GM18861 (cell line): ENCODE measurements around the gene RCN1.
"Not testable (repeated sequence)": the region's sequence is repeated elsewhere in the genome, so short reads cannot be mapped to it uniquely, and the experiment has no call there.

ENCODE experiments used
- ATAC-seq: cut with Tn5 transposase; IDR thresholded peaks from one replicate; pipeline ENCODE4 v1.9.1; 2021; ENCODE audit not compliant: unreplicated experiment

RCN1 gene

DNA sequence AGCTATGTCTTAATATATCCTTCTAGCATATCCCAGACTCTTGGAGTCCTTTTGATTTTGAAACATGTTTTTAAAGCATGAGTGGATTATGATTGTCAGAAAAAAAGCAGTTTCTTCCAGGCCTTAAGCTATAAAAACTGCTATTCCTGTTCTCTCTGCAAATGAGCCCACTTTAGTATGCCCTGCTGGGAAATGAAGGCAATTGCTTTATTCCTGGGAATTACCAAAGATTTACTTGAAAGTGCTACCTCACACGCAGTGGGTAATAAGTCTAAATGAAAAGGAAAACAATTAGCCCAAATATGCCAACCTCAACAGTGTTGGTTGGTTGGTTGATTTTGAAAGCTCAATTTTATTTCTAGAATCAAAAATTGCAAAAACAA lies 17.2 kb upstream of the RCN1 start:
- ATAC-seq, result no peak

DNA sequence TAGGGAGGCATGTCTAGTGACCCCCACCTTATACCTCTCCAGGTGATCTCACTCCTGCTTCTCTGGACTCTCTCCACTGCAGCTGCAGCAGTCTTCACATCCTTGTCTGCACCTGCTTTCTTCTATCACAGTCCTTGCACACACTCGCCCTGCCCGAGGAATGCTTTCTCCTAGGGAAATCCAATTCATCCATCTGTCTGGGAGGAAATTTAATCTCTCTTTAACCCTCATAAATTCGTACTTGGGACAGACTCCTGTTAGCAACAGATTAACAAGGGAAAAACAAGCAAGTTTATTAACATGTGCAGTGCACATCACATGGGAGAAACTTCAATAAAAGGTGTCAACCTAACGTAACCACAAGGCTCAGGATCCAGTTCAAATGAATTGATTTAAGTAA lies 11.3 kb upstream of the RCN1 start:
- no peak for ATAC-seq

DNA sequence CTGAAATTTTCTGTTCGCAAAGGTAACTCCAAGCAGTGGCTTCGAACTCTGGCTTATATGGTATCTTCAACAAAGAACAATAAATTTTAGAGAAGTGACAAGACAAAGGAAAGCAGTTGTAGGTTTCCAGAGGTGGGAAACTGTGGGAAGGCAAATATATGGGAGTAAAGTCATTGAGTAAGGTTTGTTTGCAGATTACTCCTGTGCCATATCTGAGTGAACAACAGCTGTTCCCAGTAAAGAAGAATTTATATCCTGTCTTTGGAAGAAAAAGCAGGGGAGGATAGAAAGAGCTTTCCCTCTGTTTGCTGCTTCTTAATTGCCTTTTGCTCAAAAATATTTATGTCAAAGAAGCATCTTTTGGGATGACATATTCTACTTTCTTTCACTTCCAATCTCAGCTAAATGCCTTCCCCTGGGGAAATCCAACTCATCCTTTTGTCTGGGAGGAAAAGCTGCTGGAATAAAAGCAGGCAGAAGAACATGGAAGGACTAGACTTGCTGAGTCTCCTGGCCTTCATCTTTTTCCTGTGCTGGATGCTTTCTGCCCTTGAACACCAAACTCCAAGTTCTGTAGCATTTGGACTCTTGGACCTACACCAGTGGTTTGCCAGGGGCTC lies 10.4 kb upstream of the RCN1 start:
- ATAC-seq, result no peak

DNA sequence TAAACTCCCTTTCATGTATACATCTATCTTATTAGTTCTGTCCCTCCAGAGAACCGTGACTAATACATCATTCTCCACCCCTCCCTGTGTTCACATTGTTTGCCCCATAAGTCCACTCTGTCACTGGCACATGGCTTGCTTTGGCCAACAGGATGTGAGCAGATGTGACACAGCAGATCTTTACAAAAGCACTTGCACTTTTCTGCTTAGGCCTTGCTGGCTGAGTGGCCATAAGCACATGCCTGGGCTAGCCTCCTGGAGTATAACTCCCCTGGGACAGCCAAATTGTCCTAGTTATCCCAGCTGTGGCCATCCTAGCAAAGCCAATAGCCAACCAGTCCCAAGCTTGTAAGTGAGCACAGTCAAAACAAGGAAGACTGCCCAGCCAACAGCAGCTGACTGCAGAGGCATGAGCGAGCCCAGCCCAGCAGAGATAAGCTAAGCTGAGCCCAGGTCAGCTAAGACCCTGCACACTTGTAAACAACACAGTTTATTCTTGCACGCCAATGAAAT lies 9.7 kb upstream of the RCN1 start:
- no peak for ATAC-seq

DNA sequence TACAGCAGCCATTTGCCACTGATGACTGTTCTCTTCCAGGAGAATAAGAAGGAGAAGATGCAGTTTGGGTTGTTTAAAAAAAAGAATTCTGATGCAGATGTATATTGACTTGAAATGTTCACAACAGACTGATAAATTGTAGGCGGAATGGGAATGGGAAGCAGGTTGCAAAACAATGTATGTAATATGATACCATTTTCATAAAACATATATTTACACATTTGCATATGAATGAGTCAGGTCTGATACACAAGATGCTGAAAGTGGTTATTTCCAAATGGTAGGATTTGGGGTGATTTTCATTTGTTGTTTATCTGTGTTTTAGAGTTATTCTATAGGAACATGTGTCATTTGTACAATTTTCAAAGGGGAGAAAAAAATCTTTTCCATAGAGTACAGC lies 9.0 kb upstream of the RCN1 start:
- no peak for ATAC-seq

DNA sequence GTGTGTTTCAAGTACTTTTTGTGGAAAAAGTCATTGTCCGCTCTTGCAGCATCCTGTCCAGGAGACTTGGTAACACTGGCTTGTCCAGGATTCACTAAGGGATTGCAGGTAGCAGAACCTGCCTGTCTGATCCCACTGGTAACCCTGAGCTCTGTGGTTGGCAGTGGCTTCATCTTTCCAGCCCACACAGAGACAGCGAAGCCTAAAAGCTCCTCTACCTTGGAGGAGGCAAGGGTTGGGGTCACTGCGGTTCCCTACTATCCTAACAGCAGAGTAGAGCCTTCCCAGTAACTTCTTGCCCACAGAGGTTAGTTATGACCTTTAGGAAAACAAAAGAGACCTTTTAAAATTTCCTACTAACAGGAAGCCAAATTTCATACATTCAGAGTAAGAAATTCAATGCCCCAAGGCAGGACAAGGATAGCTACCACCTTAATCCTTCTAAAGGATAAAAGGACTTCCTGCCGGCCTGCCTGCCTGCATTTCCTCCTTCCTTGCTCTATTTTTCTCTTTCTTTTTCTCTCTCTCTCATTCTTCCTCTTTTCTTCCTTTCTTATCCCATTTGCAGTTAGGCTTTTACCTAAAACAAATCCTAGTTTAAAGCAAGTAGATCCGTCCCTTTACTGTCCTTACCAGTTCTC lies 8.4 kb upstream of the RCN1 start:
- no peak for ATAC-seq

DNA sequence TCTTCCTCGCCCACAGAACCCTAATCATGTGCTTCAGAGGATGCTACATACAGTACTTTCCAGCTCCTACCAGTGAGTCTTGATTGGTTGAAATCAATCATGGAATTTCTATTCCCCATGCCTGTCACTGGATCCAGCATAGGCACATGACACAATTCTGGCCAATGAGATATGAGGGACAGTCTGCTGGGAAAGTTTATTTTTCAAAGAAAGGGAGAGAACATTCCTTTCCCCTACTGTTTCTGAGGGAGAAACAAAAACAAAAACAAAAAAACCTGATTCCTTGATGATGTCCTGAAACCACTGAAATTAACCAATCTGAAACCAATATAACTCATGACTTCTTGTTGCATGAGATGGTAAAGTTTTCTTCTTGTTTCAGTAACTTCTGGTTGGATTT lies 3.3 kb upstream of the RCN1 start:
- no peak for ATAC-seq

DNA sequence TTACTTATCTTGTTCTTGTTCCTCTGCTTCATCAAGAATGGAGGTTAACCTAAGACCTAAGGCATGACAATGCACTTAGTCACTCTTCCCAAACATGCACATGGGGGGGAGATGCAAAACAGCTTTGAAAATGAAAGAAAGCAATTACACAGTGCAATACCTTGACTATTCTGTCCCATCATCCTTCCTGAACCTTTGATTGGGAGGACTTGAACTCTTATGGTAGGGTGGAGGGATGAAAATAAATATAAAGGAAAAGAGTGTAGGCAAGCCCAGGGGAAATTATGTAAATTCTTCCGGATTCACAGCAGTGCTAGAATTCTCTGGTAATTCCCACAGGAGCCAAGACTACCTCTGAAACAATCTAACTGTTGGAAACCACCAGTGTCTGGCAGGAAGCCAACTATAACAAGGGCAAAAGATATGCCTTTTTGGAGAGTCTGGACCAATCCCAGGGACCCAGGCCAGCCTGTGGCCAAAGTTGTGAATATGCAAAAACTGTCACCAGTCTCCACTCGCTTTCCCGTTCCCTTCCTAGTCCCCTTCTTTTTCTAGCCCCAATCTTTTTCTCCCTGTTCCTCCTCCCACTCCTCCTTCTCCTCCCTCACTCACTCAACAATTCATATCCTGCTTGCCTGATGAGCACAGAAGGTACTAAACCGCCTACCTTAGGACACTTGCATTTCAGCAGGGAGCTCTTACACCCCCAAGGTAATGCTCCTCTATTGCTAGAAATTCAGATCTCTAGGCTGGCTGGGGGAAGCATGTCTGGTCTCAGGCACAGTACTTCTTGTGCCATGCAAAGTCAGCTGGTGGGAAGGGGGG lies 2.5 kb upstream of the RCN1 start:
- ATAC-seq, result no peak

DNA sequence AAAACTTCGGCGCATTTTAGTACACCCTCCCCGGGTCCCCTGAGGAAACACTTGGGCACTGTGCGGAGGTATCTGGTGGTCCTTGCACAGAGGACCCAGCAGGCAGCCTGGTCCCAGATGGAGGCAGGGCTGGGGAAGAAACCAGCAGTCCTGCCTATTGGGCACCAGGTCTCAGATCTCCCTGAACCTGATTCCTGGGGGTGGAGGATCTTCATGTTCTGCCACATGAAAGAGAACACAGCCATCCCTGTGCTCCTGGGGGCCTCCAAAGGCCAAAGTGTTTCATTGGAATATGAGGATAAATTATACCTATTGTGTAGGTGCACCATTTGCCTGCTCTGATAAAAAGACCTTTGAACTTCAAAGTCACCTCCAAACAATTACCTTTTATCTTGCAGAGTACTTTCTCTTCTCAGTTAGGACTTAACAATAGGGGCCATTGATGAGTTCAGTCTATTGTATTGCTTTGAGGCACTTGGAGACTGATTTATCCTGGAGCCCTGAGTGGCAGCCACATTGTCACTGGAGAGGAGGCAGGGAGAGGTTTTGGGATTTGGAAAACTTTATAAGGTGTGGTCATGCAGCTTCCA lies 1.8 kb downstream of the RCN1 start:
- no peak for ATAC-seq

DNA sequence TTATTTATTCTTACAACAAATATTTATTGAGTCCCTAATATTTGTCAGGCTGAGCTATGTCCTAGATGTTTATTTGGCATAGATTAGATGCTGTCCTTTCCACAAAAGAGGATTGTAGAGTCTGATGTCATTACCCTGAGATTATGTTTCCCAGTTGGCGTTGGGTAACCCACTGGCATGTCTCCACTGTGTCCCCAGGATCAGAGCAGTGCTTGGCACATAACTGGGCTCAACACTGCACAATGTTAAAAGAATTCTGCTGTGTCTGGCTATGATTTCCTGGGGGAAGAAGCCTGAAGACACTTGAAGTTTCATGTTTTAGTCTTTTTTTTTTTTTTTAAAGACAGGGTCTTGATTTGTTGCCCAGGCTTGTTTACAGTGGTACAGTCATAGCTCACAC lies 4.0 kb downstream of the RCN1 start:
- no peak for ATAC-seq

DNA sequence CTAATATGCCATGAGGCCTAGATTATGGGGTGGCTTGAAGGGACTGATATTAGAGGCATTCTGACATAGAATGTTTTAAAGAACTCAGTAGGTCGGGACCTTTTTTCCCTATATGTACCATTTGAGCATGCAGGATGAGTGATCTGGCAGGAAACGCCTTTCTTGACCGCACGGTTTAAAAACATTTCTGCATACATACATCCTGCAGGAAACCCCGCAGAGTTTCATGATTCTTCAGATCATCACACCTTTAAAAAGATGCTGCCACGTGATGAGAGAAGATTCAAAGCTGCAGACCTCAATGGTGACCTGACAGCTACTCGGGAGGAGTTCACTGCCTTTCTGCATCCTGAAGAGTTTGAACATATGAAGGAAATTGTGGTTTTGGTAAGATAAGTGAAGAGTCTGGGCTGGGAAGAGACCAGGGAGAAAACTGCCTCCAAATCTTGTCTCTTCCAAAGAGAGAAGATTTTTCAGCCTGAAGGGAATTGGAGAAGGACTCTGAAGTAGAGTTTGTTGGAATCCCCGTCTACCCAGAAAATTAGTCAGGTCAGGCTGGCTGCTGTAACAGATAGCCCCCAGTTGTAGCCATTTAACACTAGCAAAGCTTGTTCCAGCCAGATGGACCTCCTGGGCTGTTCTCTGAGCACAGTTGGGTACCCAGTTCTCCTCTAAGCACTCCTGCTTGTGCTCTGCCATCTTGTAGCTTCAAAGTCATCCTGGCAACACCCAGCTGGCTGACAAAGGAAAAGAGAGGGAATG lies 7.4 kb downstream of the RCN1 start:
- no peak for ATAC-seq

DNA sequence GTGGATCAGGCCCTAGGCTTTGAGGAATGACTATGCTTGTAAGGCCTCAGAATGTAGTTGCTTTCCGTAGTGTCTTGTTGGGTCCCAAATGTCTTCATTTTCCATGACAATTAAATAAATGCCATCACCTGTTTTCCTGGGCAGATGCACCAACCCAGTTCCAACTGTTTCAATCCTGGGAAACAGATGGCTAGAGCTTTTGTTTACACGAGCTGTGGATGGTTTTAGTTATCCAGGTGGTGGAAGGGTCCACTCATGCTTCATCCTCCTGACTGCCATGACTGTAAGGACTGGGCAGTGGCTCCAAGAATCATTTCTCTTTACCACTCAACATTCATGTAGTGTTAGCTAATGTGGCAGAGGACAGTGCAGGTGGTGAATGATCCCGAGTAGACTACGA lies 8.6 kb downstream of the RCN1 start:
- no peak for ATAC-seq

DNA sequence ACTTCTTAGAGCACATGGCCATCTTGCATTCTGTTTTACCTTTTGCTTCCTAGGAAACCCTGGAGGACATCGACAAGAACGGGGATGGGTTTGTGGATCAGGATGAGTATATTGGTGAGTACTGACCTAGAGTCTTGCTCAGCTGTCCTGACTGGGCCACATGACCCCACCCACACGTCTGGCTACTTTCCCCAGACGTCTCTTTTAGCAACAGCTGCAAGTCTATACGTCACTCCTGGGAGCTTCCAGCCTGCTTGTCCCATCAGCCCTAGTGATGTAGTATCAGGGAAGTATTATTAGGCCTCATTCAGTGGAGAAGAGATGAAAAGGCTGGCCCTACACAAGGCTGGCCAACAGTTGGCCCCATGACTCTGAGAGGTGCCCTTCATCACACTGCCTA lies 9.6 kb downstream of the RCN1 start:
- ATAC-seq, result no peak

DNA sequence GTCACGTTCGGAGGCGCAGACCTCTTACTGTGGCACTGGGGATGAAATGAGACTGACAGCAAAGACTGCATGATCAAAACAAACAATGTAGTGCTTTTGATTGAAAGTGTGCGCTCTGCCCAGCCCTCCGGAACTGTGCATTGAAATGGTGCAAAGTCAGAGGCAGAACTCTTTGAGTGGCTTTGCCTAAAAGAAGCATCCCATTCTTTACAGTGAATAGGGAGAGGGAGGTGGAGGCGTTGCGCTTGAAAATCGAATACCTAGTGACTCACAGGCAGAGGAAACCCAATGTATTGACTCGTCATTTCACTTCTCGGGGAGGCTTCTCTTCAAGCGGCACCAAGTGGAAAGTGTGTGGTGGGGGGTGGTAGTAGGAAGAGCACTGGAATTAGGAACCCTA lies 10.9 kb downstream of the RCN1 start:
- ATAC-seq, result no peak

DNA sequence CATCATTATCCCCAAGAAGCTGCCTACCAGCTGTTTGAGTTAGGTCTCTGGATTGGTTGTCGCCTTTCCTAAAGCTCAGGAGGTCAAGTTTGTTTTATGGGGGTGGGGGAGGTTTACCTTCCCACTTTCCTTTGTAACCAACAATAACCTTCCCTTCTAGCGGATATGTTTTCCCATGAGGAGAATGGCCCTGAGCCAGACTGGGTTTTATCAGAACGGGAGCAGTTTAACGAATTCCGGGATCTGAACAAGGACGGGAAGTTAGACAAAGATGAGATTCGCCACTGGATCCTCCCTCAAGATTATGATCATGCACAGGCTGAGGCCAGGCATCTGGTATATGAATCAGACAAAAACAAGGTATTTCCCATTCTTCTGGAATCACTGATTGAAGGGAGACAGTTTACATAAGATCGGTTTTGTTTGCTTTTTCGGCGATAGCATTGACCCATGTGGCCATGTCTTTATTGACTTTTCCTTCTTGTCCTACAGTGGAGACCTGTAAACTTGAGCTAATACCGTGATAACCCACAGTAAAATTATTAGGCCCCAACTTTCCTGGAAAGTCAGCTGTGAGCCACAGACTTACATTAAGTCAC lies 12.3 kb downstream of the RCN1 start:
- not testable (repeated sequence) for ATAC-seq

DNA sequence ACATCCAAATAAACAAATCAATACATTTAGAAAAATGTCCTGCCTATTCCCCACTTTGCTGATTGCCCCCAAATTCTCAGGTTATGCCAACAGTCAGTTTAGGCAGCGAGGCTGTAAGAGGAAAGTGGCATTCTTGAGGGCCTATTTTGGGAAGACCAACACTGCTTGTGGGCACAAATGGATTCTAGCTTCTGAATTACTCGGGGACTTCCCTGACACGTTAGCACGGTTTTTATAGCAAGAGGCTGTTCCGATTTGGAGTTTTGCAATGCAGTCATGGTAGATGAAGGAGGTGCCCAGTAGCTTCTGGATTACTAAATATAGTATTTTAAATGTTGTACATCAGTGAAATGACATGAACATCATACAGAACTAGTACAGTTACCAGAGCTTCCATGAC lies 13.1 kb downstream of the RCN1 start:
- ATAC-seq, result no peak

DNA sequence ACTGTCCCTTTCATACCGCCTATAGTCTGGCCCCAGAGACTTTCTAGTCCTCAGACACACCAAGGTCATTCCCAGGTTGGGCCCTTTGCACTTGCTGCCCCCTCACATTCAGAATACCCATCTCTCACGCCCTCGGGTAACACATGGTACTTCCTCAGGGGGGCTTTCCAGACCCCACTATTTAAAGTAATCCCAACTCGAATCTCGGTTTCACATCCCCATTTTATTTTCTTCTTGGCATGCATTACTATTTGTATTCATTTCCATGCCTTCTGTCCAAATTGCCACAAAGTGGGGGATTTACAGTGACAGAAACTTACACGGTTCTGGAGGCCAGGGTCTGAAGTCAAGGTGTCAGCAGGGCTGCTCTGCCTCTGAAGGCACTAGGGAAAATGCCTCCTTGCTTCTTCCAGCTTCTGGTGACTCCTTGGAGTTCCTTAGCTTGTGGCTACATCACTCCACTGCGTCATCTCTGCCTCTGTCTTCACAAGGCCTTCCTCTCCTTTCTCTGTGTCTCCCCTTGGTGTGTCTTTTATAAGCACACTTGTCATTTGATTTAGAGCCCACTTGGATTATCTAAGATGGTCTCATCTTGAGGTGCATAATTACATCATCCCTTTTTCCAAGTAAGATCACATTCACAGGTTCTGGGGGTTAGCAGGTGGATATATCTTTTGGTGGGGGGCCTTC lies 15.1 kb downstream of the RCN1 start:
- peak; percentile 73 for ATAC-seq

DNA sequence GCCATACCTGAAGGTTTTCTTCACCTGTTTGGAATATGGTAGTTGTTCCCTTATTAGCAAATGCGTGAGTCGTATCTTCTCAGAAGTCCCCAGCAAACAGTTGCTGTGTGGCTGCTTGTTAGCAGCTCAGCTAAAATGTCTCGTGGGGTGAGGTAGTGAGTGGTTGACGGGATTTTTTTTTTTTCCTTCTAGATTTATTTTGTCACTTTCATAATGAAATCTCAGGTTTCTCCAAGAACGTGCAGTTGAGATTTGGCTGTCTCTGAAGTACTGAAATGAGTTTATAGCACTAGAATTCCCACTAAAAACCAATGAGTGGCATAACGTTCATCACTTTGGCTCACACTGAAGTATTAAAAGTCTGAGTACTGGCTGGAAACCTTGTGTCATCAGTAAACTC lies 16.8 kb downstream of the RCN1 start:
- ATAC-seq, result no peak

DNA sequence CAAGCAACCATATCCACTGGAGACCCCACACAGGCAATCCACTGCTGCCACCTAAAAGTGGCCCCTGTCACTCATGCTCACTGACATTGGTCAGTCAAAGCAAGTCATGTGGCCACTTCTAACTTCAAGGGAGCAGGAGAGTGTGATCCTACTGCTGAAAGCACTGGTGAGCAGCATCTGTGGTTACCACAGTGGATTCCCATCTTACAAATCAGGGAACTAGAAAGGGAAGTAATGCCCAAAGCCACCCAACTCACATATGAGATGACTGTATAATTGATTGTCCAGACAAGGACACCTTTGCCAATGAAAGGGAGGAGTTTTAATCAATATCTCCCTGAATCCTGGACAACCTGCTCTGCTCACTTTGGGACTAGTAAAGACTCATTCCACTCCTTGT lies 17.7 kb downstream of the RCN1 start:
- no peak for ATAC-seq

DNA sequence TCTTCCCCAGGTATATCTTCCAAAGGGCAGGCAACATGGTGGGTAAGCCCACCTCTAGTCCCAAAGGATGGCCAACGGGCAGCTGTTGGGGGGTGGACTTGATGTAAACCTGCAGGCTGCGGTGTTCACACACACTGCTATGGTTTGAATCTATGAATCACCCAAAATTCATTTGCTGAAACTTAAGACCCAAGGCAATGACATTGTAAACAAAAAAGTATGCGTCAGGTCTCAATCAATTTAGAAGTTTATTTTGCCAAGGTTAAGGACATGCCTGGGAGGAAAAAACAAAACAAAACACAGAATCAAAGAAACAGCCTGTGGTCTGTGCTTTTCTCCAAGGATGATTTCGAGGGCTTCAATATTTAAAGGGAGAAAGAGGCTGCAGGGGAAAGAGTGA lies 18.3 kb downstream of the RCN1 start:
- no peak for ATAC-seq
